HepG2 (cell line): Measurements from ENCODE around the gene TMBIM1. TPM values are rescaled to one million over a fixed set of nuclear protein-coding genes. Genes with fewer than 3 reads are reported as not detected.

Experiments
- MED1 ChIP-seq: sonication (generic); formaldehyde crosslinking; IDR thresholded peaks from 2 replicates; pipeline ENCODE4 v1.4.0; 2020; ENCODE audit warnings: missing genetic modification reagents
- PITX1 ChIP-seq: sonication (generic); formaldehyde crosslinking; IDR thresholded peaks from 2 replicates; pipeline ENCODE4 v1.5.1; 2020; ENCODE audit warnings: mild to moderate bottlenecking, missing genetic modification reagents
- RXRA ChIP-seq: sonication (generic); formaldehyde crosslinking; IDR thresholded peaks from 2 replicates; pipeline ENCODE4 v1.5.1; 2020; ENCODE audit warnings: missing genetic modification reagents
- SKI ChIP-seq: fragments of 450-650 bp; IDR thresholded peaks from one replicate; pipeline ENCODE4 v1.6.1; 2018; ENCODE audit warnings: mild to moderate bottlenecking; ENCODE audit not compliant: partially characterized antibody
- SMAD9 ChIP-seq: sonication (generic); formaldehyde crosslinking; IDR thresholded peaks from 2 replicates; pipeline ENCODE4 v1.5.1; 2020; ENCODE audit warnings: mild to moderate bottlenecking, missing genetic modification reagents
- SNAI1 ChIP-seq: sonication (generic); formaldehyde crosslinking; IDR thresholded peaks from 2 replicates; pipeline ENCODE4 v1.5.0; 2020; ENCODE audit warnings: mild to moderate bottlenecking, missing genetic modification reagents, borderline replicate concordance
- SP4 ChIP-seq: sonication (generic); formaldehyde crosslinking; IDR thresholded peaks from 2 replicates; pipeline ENCODE4 v1.8.1; 2023; ENCODE audit warnings: mild to moderate bottlenecking, missing genetic modification reagents
- ZBTB38 ChIP-seq: sonication (generic); formaldehyde crosslinking; IDR thresholded peaks from 2 replicates; pipeline ENCODE4 v1.5.1; 2020; ENCODE audit warnings: mild to moderate bottlenecking, missing genetic modification reagents
- ZFY ChIP-seq: sonication (generic); formaldehyde crosslinking; IDR thresholded peaks from 2 replicates; pipeline ENCODE4 v1.4.0; 2020; ENCODE audit warnings: missing genetic modification reagents
- ZMYM3 ChIP-seq: sonication (generic); formaldehyde crosslinking; IDR thresholded peaks from 2 replicates; pipeline ENCODE4 v1.5.1; 2020; ENCODE audit warnings: mild to moderate bottlenecking, missing genetic modification reagents
- ZNF232 ChIP-seq: sonication (generic); formaldehyde crosslinking; IDR thresholded peaks from 2 replicates; pipeline ENCODE4 v1.4.0; 2020; ENCODE audit warnings: missing genetic modification reagents, borderline replicate concordance
- ZNF251 ChIP-seq: sonication (generic); formaldehyde crosslinking; IDR thresholded peaks from 2 replicates; pipeline ENCODE4 v1.9.0; 2021; ENCODE audit warnings: mild to moderate bottlenecking, missing genetic modification reagents
- ZNF775 ChIP-seq: sonication (generic); formaldehyde crosslinking; IDR thresholded peaks from 2 replicates; pipeline ENCODE4 v1.4.0; 2020; ENCODE audit warnings: missing genetic modification reagents, mild to moderate bottlenecking, moderate library complexity, borderline replicate concordance
- ZNF777 ChIP-seq: sonication (generic); formaldehyde crosslinking; IDR thresholded peaks from 2 replicates; pipeline ENCODE4 v1.4.0; 2020; ENCODE audit warnings: missing genetic modification reagents
- ZSCAN21 ChIP-seq: sonication (generic); formaldehyde crosslinking; IDR thresholded peaks from 2 replicates; pipeline ENCODE4 v1.8.0; 2022; ENCODE audit warnings: mild to moderate bottlenecking, missing genetic modification reagents, moderate library complexity, borderline replicate concordance
- polyA plus RNA-seq, 8 experiments: library from polyadenylated mRNA; depleted of rRNA in 3 of 8; stranded (reverse) in 7 of 8; unstranded in 1 of 8; fragments of >200 nt; fragmentation: Illumina TruSeq in 4 of 8; extraction: Trizol in 4 of 8; gene quantifications; 2 replicates each; pipeline versions ENCODE4 v1.2.1 to v1.2.3, GENCODE V29; 2011 to 2016; ENCODE audit warnings: low read depth in 4 of 8, missing spikeins in 1 of 8, mixed read lengths in 1 of 8; ENCODE audit not compliant: insufficient read depth in 1 of 8
- total RNA-seq, 5 experiments: library from RNA; depleted of rRNA; stranded (reverse); fragments of >200 nt; fragmentation: Illumina TruSeq; extraction: Trizol; gene quantifications; 2 replicates each; pipeline ENCODE4 v1.2.3, GENCODE V29; 2016; ENCODE audit warnings: low read depth in 1 of 5
- TF ChIP-seq, protein P1 (sequence below): sonication (generic); formaldehyde crosslinking; IDR thresholded peaks from 2 replicates; pipeline ENCODE4 v1.4.0; 2020; ENCODE audit warnings: missing genetic modification reagents, mild to moderate bottlenecking, borderline replicate concordance
- TF ChIP-seq, protein P2 (sequence below): sonication (generic); formaldehyde crosslinking; conservative IDR thresholded peaks from 2 replicates; pipeline ENCODE4 v1.4.0; 2020; ENCODE audit warnings: missing genetic modification reagents
- TF ChIP-seq, protein P3 (sequence below): sonication (generic); formaldehyde crosslinking; IDR thresholded peaks from 2 replicates; pipeline ENCODE4 v1.9.0; 2021; ENCODE audit warnings: missing genetic modification reagents, mild to moderate bottlenecking, borderline replicate concordance
- TF ChIP-seq, protein P4 (sequence below): IDR thresholded peaks from 2 replicates; pipeline ENCODE4 v1.4.0; 2020; ENCODE audit warnings: mild to moderate bottlenecking, missing genetic modification reagents
- TF ChIP-seq, protein P5 (sequence below): sonication (generic); formaldehyde crosslinking; IDR thresholded peaks from 2 replicates; pipeline ENCODE4 v1.8.0; 2022; ENCODE audit warnings: missing genetic modification reagents, mild to moderate bottlenecking, inconsistent platforms, borderline replicate concordance

TMBIM1 gene
- total and polyA plus RNA-seq, 2 of the 13 experiments (the other 11 are each of a cell fraction or from before 2014, with no cell fraction given), result 127 to 139 TPM

DNA sequence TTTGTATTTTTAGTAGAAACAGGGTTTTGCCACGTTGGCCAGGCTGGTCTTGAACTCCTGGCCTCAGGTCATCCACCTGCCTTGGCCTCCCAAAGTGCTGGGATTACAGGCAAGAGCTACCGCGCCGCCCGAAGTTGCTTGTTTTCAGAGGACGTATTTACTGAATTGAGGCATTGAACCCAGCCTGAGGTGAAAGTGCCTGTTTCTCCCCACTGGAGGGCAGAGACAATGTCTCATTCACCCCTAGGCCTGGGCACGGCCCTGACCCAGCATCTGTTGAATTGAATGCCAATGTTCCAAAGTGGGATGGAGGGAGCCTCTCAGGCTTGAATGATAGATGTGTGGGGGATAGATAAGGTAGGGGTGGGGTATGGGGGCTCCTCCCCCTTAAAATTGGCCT is 4.5 kb upstream of the TMBIM1 start (continued):
- TF ChIP-seq ZNF251 (CRISPR knock-in tag), result no peak
- 0 out of 2 replicates have a peak, but pooled peaks have one; percentile 16 for TF ChIP-seq ZSCAN21
- TF ChIP-seq ZBTB38 (CRISPR knock-in tag), result 0 out of 2 replicates have a peak, but pooled peaks have one; percentile 19
- peak; percentile 61; the same call in 1 of the 2 replicates for TF ChIP-seq MED1 (CRISPR knock-in tag)
- peak; percentile 5; the same call in 1 of the 2 replicates for TF ChIP-seq PITX1 (CRISPR knock-in tag)
- TF ChIP-seq SP4 (CRISPR knock-in tag), result no peak
- TF ChIP-seq ZNF232 (CRISPR knock-in tag), result 0 out of 2 replicates have a peak, but pooled peaks have one; percentile 6
- TF ChIP-seq RXRA, result peak; percentile 71; the same call in 1 of the 2 replicates
- no peak for TF ChIP-seq ZNF775 (CRISPR knock-in tag)
- TF ChIP-seq ZMYM3 (CRISPR knock-in tag), result peak; percentile 94
- TF ChIP-seq, protein P1, sequence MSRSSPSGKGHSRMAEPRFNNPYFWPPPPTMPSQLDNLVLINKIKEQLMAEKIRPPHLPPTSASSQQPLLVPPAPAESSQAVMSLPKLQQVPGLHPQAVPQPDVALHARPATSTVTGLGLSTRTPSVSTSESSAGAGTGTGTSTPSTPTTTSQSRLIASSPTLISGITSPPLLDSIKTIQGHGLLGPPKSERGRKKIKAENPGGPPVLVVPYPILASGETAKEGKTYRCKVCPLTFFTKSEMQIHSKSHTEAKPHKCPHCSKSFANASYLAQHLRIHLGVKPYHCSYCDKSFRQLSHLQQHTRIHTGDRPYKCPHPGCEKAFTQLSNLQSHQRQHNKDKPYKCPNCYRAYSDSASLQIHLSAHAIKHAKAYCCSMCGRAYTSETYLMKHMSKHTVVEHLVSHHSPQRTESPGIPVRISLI (CRISPR knock-in tag), result peak; percentile 49; the same call in 1 of the 2 replicates
- TF ChIP-seq, protein P2, sequence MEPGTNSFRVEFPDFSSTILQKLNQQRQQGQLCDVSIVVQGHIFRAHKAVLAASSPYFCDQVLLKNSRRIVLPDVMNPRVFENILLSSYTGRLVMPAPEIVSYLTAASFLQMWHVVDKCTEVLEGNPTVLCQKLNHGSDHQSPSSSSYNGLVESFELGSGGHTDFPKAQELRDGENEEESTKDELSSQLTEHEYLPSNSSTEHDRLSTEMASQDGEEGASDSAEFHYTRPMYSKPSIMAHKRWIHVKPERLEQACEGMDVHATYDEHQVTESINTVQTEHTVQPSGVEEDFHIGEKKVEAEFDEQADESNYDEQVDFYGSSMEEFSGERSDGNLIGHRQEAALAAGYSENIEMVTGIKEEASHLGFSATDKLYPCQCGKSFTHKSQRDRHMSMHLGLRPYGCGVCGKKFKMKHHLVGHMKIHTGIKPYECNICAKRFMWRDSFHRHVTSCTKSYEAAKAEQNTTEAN (CRISPR knock-in tag), result 0 out of 2 replicates have a peak, but pooled peaks have one; percentile 62
- TF ChIP-seq SMAD9 (CRISPR knock-in tag), result peak; percentile 51; the same call in 1 of the 2 replicates
- TF ChIP-seq, protein P3, sequence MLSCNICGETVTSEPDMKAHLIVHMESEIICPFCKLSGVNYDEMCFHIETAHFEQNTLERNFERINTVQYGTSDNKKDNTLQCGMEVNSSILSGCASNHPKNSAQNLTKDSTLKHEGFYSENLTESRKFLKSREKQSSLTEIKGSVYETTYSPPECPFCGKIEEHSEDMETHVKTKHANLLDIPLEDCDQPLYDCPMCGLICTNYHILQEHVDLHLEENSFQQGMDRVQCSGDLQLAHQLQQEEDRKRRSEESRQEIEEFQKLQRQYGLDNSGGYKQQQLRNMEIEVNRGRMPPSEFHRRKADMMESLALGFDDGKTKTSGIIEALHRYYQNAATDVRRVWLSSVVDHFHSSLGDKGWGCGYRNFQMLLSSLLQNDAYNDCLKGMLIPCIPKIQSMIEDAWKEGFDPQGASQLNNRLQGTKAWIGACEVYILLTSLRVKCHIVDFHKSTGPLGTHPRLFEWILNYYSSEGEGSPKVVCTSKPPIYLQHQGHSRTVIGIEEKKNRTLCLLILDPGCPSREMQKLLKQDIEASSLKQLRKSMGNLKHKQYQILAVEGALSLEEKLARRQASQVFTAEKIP (CRISPR knock-in tag), result no peak
- TF ChIP-seq ZFY, result 0 out of 2 replicates have a peak, but pooled peaks have one; percentile 30
- TF ChIP-seq ZNF777 (CRISPR knock-in tag), result 0 out of 2 replicates have a peak, but pooled peaks have one; percentile 8
- TF ChIP-seq SNAI1, result 0 out of 2 replicates have a peak, but pooled peaks have one; percentile 23
- TF ChIP-seq, protein P4, sequence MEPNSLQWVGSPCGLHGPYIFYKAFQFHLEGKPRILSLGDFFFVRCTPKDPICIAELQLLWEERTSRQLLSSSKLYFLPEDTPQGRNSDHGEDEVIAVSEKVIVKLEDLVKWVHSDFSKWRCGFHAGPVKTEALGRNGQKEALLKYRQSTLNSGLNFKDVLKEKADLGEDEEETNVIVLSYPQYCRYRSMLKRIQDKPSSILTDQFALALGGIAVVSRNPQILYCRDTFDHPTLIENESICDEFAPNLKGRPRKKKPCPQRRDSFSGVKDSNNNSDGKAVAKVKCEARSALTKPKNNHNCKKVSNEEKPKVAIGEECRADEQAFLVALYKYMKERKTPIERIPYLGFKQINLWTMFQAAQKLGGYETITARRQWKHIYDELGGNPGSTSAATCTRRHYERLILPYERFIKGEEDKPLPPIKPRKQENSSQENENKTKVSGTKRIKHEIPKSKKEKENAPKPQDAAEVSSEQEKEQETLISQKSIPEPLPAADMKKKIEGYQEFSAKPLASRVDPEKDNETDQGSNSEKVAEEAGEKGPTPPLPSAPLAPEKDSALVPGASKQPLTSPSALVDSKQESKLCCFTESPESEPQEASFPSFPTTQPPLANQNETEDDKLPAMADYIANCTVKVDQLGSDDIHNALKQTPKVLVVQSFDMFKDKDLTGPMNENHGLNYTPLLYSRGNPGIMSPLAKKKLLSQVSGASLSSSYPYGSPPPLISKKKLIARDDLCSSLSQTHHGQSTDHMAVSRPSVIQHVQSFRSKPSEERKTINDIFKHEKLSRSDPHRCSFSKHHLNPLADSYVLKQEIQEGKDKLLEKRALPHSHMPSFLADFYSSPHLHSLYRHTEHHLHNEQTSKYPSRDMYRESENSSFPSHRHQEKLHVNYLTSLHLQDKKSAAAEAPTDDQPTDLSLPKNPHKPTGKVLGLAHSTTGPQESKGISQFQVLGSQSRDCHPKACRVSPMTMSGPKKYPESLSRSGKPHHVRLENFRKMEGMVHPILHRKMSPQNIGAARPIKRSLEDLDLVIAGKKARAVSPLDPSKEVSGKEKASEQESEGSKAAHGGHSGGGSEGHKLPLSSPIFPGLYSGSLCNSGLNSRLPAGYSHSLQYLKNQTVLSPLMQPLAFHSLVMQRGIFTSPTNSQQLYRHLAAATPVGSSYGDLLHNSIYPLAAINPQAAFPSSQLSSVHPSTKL, result peak; percentile 34; the same call in 1 of the 2 replicates
- peak; percentile 36 for TF ChIP-seq SKI
- TF ChIP-seq, protein P5, sequence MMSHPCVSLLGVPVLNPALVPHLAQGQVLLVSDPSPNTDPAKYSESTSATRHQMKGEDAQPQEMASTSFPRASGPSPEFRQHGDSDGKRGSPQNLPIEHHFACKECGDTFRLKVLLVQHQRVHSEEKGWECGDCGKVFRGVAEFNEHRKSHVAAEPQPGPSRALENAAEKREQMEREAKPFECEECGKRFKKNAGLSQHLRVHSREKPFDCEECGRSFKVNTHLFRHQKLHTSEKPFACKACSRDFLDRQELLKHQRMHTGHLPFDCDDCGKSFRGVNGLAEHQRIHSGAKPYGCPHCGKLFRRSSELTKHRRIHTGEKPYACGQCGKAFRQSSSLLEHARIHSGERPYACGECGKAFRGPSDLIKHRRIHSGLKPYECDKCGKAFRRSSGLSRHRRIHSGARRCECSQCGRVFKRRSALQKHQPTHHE, result no peak
